Hindlimb muscle (tissue), 1 donor: ENCODE measurements around the gene PLXNA2. TPM values are rescaled to one million over a fixed set of nuclear protein-coding genes. Genes with fewer than 3 reads are reported as not detected.

Experiments
- DNase-seq: peaks from one replicate; pipeline ENCODE4 v3.0.0-alpha.2; 2013
- polyA plus RNA-seq: library from polyadenylated mRNA; unstranded; fragments of 120-200 nt; gene quantifications from one replicate; pipeline ENCODE4 v1.2.1, GENCODE V29; 2013; ENCODE audit not compliant: insufficient read length

The PLXNA2 gene
- polyA plus RNA-seq, 1 donor: 43.8 TPM

DNA sequence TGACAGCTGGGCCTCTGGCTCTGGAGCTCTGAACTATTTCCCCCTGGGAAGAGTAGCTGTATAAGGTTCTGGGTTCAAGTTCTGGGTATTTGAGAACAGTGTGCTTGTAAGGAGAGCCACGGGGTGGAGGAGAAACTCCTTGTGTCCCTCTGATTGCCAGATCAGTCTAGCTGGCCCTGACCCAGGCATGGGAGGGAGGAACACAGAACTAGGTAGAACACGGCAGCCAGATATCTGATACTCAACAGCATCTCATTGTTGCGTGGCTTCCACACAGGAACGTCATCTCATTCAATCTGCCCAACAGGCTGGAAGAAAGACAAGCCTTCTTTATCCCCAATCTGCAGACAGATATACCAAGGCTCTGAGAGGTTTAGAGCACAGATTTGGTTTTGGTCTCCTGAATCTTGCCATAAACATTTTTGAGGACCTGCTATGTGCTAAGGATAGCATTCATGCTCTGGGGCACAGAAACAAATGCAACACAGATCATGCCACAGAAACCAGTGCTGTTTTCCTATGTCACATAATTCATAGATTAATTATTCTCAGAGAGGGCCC, 83.8 kb downstream of the PLXNA2 start:
- no peak for DNase-seq

DNA sequence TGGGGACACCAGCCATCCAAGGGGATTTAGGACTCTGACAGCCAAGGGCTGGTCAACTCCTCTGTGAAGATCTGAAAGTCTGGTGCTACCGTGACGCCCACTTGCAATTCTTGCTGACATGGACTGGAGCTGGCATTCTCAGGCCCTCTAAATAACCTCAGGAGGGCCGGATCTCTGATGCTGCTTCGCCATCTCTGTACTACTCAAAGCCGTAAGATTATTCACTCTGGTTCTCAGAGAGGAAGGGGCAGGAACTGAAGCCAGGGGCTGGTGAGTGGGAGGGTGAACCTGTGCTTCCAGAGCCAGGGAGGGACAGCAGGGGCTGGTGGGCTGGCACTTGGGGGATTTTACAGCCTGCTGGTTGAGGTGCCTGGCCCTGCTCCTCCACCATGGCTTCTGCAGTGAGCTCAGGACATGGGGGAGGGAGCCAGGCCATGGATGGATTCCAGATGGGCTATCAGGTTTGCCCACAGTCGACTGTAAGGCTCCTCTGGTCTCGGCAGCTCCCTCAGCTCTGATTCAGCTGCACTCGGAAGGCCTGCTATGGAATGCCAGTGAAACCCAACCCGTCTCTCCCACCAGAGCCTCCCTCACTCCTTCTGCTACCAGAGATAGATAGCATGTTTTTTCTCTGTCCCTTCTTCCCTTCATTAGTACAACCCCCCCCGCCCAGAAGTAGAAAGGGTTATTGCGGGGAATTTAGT, 84.5 kb downstream of the PLXNA2 start:
- no peak for DNase-seq

DNA sequence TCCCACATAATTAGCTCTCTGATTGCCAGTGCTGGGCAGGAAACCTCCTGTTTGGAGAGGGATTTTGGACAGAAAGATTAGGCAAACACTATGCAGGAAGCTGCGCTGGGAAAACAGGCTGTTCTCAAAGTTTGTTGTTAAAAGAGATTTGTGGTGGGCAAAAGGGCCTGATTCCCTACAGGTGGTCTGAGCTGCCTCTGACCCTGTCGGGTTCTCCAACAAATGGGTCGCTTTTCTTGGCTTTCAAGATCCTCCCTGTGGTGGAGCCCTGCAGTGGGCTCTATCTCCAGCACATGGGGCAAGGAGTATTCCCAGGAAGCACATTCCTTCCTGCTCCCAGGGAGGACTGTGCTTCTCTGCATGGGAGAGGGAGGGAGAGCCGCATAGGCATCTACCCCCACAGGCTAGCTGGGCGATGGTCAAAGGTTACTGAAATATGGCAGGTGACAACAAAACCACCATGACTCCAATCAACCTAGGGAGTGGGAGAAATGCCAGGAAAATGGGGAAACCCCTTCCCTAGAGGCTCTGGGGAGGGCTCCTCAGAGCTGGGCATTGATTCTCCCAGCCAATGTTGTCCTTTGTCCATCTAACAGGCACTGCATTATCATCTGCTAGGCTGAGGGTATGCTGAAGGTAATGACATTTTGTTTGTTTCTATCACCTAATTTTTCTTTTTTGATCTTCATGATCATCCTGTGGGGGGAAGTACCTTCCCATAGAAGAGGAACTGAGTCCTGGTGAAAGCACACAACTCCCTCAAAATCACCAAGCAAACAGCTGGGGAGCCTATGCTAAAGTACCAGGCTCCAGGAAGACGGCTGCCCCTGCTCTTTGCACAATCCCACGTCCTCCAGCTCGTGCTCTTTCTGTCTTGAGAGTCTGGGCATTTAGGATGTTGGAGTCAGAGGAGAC, 85.3 kb downstream of the PLXNA2 start:
- DNase-seq: no peak

DNA sequence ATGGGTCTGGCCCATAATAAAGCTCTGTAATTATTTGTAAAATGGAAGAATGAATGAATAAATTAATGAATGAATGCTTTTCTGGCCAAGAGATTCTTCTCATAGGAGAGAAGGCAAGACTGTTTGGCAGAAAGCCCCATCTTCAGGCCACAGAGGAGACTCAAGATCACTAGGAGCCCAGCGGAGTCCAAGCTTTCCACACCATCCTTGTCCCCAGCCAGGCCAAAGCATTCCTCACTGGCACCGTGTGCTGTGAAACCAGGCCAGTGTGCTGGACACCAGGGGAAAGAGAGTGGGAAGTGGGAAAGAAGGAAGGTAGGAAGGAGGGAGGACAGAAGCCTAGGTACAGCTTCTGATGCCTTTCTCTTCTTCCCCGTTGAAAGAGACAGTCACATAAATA, 86.4 kb downstream of the PLXNA2 start:
- DNase-seq: no peak

DNA sequence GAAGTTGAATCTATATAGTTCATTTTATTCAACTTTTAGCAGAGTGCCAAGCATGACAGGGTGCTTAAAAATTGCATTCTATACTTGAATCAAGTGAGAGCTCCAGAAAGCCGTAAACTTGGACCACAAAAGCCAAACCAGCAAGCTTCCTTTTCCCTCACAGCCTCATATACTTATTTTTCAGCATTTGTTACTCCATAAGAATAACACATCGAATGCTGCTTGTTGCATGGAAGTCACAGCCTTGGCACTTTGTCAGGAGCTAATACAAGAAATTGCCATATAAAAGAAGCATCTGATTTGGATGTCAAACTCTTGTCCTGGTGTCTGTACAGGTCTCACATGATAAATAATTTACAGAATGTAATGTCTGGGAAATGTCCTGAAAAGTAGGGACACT, 87.4 kb downstream of the PLXNA2 start:
- no peak for DNase-seq

DNA sequence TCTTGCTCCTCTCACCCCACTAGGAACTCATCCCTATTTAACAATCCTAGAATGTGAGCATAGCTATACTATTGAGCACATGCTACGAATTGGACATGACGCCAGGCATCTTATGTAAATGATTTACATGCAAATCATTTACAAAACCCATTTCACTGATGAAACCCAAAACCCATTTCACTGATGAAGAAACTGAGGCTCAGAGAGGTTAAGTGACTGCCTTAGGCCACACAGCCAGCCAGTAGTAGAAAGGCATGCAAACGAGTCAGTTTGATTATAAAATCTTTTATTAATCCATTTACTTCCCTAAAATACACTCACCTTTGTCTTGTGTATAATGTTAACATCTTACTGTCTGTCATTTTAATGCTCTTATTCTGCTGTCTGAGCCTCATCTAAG, 87.9 kb downstream of the PLXNA2 start:
- no peak for DNase-seq

DNA sequence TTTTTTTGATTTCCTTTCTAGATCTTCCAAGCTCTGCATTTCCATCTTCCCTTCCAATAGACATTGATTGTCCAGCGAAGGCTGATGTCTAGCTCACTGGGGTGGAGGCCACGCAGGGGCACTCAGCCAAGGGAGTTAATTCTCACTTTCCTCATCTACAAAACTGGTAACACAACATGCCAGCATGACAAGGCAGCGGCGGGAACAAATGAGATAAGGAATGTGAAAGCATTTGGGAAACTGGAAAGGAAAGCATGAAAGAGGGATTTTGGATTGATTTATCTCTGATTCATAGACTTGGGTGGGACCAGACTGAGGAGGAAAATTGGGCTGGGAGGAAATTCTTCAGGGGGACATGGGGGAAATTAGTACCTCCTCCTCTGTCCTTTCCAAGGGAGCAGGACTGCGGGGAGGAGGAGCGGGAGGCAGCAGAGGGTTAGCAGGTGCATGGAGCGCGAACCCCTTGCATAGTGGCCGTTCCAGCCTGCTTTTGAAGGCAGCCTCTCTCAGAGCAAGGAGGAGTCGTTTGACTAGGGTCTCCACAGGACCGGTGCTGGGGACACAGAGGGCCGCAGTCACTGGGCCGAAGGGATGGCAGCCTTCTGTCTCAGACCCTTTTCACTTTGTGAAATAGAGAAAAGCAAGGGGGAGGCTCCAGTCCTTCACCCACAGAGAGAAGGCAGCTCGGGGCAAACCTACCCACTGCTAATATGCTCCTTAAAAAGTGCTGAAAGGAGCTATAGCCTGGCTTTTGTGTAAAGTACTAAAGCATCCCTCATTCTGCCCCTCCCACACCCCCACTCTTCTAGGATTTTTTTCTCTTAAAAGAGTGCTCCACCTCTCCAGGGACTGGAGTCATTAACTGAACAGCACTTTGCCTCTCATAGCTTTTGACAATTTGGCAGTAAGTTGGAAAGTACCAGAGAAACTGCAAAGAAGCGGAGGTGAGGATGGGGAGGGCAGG, 89.2 kb downstream of the PLXNA2 start:
- DNase-seq: no peak

DNA sequence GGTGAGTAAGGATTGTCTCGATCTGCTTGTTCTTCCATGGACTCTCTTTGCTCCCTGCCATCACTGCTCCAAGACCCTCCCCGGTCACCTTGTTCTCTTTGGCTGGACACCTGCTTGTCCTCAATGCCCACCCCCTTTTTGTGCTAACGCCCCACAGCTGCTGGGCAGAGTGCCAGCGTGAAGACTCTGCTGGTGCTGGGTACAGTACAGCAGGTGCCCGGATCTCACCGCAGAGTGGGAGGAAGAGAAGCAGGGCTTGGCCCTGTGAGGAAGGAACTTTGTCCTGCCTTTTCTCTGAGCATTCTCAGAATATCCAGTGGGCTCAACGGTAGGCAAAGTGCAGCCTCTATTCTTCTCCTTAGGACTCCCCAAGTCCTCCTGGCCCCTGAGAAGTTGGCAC, 90.1 kb downstream of the PLXNA2 start:
- DNase-seq: no peak

DNA sequence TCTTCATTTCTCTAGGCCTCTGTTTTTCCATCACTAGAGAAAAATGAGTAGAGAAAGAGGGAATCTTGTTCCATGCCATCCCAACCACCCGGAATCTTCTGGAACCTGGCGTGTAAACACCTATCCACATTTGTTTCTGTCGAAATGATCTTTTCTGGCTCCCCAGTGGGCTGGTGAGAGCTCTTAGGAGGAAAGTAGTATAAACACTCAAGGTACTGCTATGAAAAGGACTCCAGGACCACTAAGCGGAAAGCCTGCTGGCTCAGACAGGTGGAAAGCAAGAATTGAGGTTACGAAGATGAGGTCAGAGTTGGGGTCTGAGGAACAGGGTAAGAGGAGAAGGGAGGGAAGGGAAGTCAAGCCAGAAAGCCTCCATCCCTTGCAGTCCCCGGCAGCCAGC, 90.8 kb downstream of the PLXNA2 start:
- DNase-seq: no peak

DNA sequence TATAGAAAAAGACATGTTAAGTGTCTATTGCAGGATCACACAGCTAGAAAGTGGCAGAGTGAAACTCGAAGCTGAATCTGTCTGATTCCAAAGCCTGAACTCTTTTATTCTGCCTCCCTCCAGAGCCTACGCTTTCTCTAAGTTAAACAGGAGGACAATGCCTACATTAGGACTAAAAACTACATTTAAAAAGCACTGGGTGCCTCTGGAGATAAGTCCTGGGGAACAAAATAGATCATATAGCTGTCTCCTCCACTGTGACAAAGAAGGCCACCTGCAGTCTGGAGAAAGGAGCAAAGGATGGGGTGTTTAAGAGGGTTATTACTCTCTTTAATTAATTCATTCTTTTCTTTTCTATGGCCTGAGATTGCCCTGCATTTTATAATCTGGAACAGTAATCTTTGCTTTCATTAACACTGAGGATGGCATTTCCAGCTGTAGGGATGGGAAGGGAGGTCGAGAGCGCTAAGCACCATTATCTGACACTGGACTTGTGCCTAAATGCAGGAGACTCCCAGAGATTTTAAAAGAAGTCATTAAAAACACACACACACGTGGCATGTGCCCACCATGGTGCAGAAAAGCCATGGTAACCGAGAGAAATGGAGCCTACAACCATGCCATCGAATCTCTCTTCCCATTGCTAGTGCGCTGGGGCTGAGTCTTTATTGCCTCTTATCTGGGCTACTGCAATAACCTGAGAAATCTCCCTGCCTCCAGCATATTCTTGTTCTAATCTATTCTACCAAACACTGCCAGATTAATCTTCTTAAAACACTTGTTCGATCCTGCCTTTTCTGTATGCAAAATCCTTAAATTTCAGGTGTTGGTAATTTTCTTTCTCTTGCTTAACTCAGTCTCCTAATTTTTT, 92.2 kb downstream of the PLXNA2 start:
- DNase-seq: no peak

DNA sequence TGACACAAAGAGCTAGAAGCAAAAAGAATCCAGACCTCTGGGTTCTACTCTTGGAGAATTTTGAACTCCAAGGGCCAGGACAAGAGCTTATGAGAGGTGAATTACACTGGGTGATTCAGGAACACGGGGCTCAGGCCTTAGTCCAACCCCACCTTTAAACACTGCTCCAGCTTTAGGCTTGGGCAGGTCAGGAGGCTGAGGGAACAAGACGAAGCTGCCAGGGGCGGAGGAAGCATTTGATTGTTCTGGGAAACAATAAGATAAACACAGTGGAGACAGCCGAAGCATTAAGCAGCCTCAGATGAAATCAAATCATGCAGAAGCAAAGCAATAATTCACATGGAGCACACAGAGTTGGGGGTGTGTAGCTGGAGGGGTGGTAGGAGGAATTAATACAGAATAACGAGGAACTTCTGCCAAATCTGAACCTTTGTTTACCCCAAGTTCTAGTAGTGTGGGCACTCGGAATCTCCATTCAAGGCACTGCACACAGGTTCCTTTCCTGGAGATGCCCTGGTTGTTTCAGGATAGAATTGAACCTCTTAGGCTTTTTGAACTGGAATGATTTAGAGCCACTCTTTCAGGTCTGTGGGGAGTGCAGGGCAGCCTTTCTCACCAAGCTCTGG, 93.2 kb downstream of the PLXNA2 start:
- DNase-seq: no peak

DNA sequence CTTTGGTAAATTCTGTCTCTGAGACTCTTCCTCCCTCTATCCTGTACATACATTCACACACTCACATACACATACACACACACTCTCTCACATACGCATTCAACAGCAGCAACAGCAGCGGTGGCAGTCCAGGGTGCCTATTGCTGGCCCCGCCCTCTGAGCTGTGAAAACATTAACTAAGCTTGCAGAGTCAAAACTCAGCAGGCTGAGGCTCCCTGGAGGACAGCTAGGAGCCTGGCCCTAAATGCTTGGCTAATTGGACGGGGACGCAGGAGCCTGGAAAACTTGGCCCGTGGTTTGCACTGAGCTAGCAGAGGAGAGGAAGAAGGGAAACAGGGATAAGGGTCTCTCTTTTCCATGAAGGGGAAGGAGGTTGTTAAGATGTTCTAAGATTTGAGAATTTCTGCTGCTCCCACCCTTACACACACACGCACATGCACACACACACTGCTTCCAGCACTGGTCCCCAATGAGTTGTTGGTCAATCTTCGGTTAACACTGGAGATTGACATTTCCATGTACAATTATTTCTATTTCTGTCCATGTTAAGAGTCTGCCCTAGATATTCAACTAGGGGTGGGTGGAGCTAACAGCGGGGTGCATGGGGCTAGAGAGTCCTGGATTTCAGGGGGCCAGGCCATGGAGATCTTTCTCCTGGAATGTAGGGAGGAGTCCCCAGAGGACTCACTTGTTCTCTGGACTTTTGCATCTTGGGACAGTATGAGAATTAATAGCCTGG, 94.2 kb downstream of the PLXNA2 start:
- DNase-seq: peak; percentile 41

DNA sequence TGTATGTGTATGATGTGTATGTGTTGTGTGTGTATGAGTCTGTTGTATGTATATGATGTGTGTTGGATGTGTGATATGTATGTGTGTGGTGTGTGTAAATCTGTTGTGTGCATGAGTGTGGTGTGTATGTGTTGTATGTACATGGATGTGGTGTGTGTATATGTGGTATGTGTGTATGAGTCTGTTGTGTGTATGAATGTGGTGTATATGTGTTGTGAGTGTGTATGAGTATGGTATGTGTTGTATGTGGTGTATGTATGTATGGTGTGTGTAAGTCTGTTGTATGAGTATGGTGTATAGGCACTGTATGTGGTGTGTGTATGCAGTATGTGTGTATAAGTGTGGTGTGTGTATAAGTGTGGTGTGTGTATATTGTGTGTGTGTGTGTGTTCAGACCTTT, 95.0 kb downstream of the PLXNA2 start:
- no peak for DNase-seq

DNA sequence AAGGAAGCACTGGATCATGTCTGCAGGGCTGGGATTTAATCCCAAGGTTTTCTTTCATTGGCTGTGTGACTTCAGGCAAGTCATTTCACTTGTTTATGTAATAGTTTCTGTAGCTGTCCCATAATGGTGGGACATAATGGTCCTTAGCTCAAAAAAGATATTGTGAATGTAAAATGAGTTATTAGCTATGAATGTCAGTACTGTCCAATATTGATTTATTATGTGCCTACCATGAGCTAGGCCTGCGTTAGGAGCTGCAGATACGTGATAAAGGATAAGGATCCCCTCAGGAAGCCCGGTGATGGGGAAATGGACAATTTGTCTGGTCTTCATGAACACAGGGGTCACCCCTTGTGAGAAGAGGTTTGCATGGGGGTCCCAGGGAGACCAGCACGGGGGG, 95.8 kb downstream of the PLXNA2 start:
- DNase-seq: no peak

DNA sequence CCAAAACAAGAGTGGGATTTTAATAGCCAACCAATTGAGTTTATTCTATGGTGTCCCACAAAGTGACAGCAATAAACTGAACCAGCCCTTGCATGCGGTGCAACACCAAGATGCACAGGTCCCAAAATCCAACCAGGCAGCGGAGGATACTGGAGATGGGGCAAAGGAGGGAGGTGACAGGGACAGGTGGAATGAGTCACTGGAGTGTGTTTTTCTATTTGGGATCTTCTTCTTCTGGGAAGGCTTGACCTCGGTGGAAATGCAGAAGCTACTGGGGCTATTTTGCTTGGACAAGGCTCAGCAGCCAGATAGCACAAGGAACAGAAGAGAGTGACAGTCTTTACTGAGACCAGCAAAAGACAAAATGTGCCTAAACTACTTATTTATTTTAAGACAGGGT, 97.5 kb downstream of the PLXNA2 start:
- no peak for DNase-seq

DNA sequence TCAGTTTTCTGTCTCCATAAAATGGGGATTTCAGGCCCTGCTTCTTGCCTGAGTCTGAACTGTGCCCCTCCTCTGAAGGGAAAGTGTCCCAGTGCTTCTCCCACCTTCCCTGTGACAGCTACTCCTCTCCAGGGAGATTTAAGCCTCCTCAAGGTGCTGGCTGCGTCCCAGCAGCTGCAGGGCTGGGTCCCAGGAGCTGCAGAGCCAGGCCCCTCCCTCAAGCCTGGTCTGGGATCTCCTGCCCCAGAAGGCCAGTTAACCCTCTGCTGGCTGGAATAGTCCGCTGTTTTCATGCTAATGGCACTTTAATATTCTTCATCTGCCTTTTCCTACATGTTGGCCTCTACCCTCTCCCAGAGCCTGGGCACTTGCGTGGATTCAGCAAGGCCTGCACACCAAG, 99.0 kb downstream of the PLXNA2 start:
- DNase-seq: no peak

DNA sequence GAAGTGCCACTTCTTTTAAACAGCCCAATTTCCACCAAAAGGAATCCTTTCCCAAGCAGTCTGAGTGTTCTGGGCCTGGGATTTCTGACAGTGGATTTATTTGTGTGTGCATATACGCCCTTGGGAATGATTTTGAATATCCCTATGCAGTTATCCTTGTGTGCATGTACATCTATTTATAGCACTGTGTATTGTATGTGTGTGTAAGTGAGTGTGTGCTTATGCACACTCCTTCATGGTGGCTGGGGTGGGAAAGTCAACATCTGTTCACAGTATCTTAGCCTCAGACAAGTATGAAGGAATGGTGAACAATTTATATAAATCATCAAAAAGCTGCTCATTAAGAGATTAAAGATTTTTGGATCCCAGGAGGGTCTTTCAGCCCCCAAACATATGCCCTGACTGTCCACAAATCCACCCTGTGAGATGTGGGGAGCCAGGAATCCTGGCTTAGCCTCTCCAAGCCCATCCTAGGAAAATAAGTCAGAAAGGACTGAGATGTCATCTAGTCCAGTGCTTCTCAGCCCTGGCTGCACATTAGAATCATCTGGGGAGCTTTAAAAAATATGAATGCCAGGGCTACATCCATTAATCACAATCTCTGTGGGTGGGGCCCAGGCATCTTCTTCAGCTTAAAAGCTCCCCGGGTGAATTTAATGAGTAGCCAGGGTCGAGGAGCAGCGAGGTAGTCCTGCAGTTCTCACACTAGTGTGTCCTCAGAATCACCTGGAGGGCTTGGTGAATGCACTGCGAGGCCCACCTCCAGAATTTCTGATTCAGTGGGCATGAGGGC, 101.4 kb downstream of the PLXNA2 start:
- no peak for DNase-seq

DNA sequence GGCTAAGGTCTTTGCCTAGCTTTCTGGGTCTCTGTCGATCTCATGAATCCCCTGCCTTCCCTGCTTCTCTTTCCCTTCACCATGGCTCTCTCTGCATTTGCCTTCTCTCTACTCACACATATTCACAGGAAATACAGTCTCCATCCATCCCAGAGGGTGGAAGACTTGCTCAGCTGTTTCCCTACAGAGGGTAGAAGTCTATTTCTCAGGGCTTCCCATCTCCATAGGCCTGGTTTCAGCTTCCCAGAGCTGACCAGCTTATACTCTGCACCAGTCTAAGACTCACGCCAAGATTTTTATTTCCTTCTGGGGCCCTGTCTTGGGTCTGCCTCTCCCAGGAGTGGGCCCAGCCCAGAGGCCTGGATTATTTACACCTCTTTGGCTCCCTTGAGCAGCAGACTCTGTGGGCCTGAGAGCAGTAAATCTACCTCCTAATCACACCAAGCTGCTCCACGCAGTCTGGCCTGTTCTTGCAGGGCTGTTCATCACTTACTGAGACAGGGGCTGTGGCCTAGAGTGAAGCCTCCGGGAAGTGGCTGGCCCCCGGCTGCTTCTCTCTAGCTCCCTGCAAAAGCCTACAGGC, 102.5 kb downstream of the PLXNA2 start:
- DNase-seq: no peak

DNA sequence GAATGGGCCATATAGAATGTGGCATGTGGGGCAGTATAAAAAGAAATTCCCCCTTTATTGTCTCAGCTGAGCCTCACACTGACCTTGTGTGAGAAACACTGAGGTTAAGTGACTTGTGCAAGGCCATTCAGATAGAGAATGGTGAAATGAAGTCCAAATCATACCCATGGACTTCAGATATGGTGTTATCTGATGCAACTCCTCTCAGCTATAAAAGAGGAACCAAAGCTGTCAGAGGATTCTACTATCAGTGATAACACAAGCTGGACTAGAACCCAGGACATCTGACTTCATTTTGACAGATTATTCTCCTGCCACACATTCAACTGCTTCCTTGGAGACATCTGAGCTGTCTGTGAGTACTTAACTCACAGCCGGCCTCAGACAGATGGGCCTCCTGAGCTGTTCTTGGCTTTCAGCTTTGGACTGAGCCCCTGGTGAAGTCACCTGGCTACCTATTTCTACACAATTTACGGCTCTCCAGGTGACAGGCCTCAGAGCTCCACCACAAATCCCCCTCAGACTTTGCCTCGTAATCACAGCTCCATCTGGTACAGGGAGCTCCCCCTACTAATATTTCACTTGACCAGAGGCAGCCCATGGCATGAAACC, 104.6 kb downstream of the PLXNA2 start:
- DNase-seq: no peak
